T-helper 2 cell treated with Interferon-gamma antibody and Interleukin-4, amounts not matched to agents 100 ng/mL and 5 ng/mL, for 36 hours (primary cell): ENCODE measurements around the gene ERFE. TPM values are rescaled to one million over a fixed set of nuclear protein-coding genes. Genes with fewer than 3 reads are reported as not detected.

ENCODE experiments used
- intact Hi-C: fragments of 100-400 bp; cut with micrococcal nuclease; formaldehyde crosslinking; loops from one replicate; pipeline ENCODE4 v1.15.1; 2023
- total RNA-seq: library from RNA; stranded (reverse); gene quantifications from 2 replicates; pipeline ENCODE4 v1.2.3, GENCODE V29; 2022

The ERFE gene
- total RNA-seq, 1 donor from 2014 or later = 0.11 TPM

DNA sequence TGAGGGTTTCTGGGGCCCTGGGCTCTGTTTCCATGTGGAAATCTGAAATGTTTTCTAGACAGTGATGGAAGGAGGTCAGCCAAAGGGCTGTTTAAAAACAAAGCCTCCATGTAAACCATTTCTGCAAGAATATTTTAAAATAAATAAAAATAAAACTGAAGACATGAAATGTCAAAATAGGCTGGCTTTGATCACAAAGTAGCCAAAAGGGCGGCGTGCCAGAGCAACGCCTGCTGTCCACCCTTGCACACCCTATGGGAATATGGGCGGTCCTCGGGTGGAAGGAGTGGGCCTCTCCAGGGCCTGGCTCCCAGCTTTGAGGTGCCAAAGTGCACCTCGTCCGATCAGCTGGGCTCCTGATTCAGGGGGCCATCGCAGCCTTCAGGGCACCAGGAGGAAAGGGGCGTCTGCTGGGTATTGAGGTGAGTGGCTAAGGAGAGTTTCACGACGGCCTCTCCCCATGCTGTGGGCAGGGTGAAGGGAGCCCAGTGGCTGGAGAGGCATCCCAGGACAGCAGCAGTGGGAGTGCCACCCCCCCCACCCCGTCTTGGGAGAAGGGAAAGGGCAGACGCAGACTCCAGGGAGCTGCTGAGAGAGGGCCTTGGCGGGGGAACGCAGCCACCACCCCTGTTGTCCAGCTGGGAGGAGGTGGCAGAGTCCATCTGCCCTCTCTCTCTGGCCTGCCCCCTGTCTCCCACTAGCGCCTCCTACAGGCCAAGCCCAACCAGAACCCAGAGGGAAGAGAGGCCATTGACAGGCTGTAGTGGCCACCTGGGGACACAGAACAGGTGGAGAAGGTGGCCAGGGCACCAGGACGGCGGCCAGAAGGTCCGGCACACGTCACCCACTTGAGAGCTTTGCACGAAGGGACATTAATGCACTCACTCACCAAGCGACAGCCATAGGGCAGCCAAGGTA is 5.7 kb upstream of the ERFE start:
- intact Hi-C loops = no loop called here

DNA sequence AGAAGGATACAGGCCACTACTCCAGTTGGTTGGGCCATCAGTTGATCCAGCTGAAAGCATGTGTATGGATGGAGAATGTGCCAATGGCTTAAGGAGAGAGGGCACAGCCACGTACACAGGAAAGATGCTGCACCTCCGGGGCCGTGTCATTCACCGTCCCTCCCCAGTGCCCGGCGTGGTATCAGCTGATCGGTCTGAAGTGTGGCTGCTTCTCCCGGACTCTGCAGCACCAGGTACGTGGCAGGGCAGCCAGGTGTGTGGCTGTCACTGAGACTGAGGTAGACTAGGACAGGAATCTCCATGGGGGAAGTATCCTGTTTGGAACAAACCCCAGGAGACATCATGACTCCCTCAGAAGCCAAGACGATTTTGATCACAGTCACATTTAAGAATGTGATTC is 4.2 kb upstream of the ERFE start:
- intact Hi-C loops = no loop called here

DNA sequence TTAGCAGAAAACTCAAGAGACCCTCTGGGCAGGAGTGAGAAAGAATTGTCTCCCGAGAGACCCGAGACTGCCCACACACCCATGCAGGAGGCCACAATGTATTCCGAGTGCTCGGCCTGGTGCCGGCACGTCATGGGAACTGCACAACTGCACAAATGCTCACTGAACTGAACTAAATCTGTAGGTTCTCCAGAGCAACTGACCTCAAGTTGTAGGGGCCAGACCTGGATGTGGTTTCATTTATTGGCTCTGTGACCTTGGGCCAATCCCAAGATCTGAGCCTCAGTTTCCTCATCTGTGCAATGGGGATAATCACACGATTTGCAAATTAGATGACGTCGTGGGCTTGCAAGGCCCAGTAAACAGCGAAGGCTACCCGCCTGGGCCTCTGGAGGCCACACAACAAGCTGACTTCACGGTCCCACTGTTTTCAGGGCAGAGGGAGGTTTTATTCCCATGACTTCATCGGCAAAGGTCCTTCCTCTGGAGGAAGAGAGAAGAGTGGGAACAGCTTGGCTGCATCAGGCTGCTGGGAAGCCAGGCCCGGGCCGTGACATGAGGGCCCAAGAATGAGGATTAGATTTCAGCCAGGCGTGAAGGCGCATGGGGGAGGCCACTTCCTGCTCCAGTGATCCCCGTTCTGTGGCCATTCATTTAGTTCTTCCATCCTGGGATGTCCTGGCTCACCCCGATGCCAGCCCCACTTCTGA is 3.6 kb upstream of the ERFE start:
- intact Hi-C loops = no loop called here

- intact Hi-C loops = no loop called here
These were observed 2.7 kb upstream of the ERFE start for GRCh38 chr2:238155761-238156694.

- intact Hi-C loops = no loop called here
These were observed 1.2 kb upstream of the ERFE start for GRCh38 chr2:238157506-238158017.

DNA sequence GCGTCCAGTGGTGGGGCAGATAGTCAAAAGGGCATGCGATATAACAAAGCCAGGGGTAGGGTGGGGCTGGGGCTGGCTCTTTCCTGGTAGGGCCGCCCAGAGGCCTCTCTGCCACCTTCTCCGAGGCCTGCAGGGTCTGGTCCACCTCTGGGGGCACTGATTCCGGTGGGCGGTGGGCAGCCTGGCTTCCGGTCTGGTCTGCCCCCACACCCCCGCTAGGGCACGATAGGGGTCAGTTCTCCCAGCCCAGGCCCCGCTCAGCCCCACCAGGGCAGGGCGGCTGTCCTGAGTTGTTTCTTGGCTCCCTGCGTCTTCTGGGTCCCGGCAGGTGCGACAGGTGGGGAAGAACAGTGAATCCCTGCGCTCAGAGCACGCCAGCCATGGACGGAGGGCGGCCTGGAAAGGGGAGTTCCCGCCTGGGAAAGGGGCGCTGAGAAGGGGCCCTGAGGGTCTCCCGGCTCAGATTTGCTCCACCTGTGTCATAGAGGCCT is 707 bp upstream of the ERFE start:
- intact Hi-C loops = no loop called here

- intact Hi-C loops = loop anchor here (1.0 kb wide), 1 partner anchor 104 kb away; no protein-coding TSS in a partner anchor
These were observed 335 bp downstream of the ERFE start for GRCh38 chr2:238159071-238159539.

DNA sequence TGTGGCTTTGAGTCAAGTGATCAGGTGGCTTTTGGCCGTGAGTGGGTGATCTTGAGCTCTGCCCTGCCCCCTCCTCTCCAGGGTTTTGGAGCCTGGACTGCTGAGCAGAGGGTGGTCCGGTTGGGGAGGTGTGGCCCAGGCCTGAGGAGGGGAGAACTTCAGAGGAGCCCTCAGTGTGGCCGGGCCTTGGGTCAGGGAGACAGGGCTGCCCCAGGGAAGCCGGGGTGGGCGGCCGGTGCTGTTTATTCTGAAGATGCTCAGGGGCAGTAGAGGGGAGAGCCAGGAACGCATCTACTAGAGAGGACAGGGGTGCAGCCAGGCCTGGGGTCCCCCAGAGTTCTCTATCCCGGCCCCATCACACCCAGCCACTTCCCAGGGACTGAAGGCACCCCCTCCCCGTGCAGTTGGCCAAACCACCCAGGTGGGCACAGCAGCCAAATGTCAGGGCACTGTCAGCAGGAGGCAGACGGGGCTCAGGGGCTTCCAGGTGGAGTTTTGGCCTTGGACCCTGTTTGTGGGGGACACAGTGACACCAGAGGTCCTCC is 963 bp downstream of the ERFE start:
- intact Hi-C loops = loop anchor here (1.0 kb wide), 1 partner anchor 104 kb away; no protein-coding TSS in a partner anchor

DNA sequence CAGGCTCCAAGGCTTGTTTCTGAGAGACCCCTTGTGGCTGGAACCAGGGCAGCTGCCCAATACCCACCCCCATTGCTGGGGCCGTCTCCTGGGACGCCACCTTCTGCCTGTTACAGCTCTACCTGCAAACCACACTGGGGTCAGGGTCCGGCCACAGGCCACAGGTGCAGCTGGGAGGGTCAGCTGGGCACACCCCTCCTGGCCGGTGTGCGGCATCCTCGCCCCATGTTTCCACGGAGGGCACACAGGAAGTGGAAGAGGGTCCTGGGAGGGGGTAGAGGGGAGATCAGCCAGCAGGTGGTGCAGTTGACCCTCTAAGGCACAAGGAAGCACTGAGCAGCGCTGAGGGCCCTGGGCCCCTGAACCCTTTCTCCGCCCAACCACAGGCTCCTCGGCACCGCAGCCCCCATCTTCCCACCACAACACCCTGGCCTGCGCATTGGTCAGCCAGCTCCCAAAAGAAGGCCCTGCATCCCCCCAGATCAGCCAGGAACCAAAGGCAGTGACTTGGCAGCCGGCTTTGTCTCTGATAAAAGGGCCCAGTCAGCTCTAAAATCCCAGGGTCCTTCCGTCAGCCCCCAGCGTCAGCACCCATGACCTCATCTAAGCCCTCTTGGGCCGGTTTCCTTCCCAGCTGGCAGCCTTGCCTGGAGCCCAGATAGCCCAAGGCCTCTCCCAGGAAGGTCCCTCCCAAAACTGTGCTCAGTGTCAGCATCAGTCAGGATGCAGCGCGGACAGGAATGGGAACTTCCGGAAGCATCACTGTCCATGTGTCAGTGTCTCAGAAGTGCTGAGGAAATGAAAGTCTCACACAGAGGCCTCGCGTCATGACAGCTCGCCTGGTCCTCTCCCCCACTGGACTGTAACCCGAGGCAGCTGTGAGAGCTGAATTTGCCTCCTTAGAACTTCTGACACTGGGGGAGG is 1.7 kb downstream of the ERFE start:
- intact Hi-C loops = no loop called here

- intact Hi-C loops = no loop called here
These were observed 2.7 kb downstream of the ERFE start for GRCh38 chr2:238161291-238162051.

DNA sequence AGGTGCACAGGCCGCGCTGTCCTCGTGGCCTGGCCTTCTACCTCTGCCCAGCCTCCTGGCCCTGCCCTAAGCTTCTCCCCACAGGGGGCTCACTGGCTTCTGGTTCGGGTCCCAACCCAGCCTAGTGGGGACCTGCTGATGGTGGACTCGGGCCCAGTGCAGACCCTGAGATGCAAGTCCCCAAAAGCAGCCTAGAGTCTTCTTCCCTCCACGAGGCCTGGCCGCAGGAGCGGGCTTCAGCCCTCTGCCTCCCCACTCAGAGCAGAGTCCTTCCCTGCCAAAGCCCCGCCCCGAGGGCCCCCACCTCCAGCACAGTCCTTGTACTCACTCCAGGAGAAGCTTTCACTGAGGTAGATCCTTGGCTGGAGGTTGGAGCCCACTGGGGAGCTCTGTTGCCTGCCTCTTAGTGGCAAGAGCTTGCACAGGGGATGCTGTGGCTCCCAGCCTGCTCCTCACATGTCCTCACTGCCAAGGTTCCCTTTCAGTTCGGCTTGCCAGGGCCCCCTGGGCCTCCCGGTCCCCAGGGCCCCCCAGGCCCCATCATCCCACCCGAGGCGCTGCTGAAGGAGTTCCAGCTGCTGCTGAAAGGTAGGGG is 3.6 kb downstream of the ERFE start:
- intact Hi-C loops = no loop called here

DNA sequence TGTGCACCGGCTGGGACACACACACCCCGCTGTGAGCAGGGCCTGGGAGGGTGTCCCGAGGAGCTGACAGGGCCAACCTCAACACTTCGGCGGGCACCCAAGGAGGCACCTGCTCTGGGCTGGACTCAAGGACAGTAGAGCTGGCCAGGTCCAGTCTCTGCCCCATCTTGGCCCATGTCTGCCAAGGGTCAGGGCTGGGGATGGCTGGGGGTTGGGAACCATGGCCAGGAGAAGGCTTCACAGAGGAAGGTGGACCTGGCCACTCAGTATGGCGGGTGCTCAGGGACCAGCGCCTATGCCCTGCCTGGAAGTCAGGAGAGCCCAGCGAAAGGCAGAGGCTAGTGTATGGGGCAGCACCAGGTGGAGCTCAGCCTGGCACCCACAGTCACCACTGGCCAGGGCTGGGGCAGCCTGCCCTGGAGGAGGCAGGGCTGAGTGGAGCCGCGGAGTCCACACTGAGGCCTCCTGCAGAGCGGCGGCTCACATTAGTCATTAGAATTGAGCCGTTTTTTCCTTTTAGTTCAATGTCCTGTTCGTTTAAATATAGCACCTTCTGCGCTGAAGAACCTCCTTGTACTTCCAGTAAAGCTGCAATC is 4.2 kb downstream of the ERFE start:
- intact Hi-C loops = no loop called here

- intact Hi-C loops = no loop called here
These were observed 4.9 kb downstream of the ERFE start for GRCh38 chr2:238163481-238164198.

DNA sequence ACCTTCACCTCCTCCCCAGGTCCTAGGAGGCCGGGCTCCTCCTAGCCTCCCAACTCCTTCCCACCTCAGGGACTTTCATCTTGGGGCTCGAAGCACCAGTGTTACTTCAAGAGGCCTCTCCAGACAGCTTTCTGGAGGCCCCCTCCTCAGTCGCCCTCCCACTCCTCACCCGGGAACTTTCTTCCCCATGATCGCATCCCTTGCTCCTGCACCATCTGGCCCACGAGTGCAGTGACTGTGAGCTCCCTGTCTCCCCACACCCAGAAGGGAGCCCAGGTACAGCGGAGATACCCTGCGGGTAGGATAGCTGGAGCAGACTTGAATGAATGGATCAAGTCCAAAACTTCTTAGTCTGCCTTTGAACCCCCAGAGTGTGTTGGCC is 6.1 kb downstream of the ERFE start:
- intact Hi-C loops = no loop called here

DNA sequence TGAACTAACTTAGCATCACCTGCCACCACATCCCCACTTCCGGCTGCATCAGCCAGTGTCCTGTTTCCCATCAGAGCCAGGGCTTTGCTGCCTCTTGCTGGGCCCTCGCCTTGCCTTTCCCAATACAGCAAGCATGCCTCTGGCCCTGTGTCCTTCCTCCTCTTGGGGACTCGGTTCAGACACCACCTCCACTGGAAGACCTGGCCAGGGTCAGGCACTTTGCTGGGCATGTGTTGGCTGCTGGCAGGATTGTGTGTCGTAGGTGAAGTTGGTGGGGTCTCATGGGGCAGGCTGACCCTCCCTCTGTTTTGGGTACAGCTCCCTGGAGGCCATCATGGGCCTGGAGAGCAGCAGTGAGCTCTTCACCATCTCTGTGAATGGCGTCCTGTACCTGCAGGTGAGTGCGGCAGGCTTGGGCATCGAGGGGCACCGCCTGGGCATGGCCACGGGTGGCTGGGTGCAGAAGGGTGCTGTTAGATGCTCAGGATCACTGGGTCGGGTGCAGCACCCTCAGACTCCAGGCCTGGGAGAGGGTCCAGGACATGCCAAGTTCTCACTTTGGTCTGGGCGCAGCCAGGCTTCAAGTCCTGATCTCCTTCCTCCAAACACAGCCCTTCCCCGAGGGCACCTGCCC is 6.6 kb downstream of the ERFE start:
- intact Hi-C loops = no loop called here

DNA sequence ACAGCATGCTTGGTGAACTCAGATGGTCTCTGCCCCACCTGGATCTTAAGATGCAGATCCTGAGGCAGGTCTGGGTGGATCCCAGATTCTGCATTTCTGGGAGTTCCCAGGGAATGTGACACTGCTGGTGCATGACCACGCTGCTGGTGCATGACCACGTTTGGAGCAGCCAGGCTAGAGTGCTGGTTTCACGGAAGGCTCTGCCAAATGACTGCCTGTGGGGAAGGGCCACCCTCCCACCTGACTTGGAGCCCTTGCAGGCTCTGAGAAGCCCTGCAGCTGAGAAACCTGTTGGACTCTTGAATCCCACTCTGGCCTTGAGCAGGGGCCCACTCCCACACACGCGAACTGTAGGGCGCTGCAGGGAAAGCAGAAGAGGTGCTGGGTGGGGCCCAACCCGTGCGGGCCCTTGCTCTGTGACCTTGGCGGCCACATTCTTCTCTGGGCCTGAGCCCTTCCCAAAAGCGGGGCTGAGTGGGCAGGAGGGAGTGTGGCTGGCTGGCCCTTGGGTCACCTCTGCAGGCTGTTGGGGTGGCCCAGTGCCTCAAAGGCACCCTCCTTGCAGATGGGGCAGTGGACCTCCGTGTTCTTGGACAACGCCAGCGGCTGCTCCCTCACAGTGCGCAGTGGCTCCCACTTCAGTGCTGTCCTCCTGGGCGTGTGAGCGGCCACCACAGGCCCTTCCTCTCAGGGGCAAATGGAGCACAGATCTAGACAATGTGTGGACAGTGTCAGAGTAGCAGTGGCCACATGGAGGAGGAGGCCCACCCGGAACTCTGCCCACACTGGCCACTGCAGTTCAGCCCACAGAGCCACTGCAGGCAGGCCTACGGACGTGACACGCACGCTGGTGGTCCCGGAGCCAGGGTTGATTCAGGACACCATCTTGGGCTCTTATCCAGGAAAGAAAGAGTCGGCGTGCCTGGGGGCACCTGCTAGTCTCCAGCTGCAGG is 7.9 kb downstream of the ERFE start:
- intact Hi-C loops = no loop called here
